NB4 (cell line): ENCODE results near the gene OR1I1.

Source experiments
- CTCF ChIP-seq: IDR thresholded peaks from one replicate; pipeline ENCODE4 v1.5.1; 2012; ENCODE audit warnings: low read depth, low read length
- POLR2A ChIP-seq: IDR thresholded peaks from 2 replicates; pipeline ENCODE4 v1.6.1; 2011; ENCODE audit warnings: mild to moderate bottlenecking; ENCODE audit not compliant: insufficient read length; ENCODE audit errors: extremely low read depth

- TF ChIP-seq CTCF, result no peak
- no peak for TF ChIP-seq POLR2A
Observed at GRCh38 chr19:15075806-15076205, 6.2 kb upstream of the OR1I1 start.
